WTC11 (cell line): Measurements from ENCODE around the gene FKBP10. TPM values are rescaled to one million over a fixed set of nuclear protein-coding genes. Genes with fewer than 3 reads are reported as not detected.
A peak's percentile ranks its signal among the peaks of the same experiment; 100 is the strongest.

Experiments used
- ATAC-seq: fragments of 200-7000 bp; cut with Tn5 transposase; 2 replicates; pipeline ENCODE4 v1.10.0; 2021; ENCODE audit warnings: mild to moderate bottlenecking, moderate library complexity
- CTCF ChIA-PET: fragments of 300-600 bp; sonication (Branson Sonifier 250); formaldehyde crosslinking; loops from one replicate; lab custom pipeline; 2021; ENCODE audit warnings: antibody characterized with exemption; lab: Charles Lee
- POLR2A ChIA-PET: fragments of 350-600 bp; sonication (Branson Sonifier 250); formaldehyde crosslinking; loops from one replicate; lab custom pipeline; 2021; ENCODE audit warnings: antibody characterized with exemption; lab: Charles Lee
- DNase-seq: peaks from one replicate; pipeline ENCODE4 v3.0.0; 2021; ENCODE audit warnings: low spot score
- H3K27ac Mint-ChIP-seq: 2 replicates; pipeline ENCODE4 v1.8.0; 2021; ENCODE audit warnings: mixed read lengths
- H3K27me3 Mint-ChIP-seq: 2 replicates; pipeline ENCODE4 v1.8.0; 2021; ENCODE audit warnings: low read depth, mild to moderate bottlenecking, moderate library complexity, mixed read lengths
- H3K36me3 Mint-ChIP-seq: 2 replicates; pipeline ENCODE4 v1.8.0; 2021; ENCODE audit warnings: mixed read lengths
- H3K4me1 Mint-ChIP-seq: 2 replicates; pipeline ENCODE4 v1.8.0; 2022; ENCODE audit warnings: mixed read lengths
- H3K4me3 Mint-ChIP-seq: 2 replicates; pipeline ENCODE4 v1.8.0; 2021; ENCODE audit warnings: mild to moderate bottlenecking, moderate library complexity, mixed read lengths
- H3K9me3 Mint-ChIP-seq: 2 replicates; pipeline ENCODE4 v1.8.0; 2021; ENCODE audit warnings: mixed read lengths
- EMX1 ChIP-seq: fragments of 250-450 bp; sonication (Bioruptor Pico); IDR thresholded peaks from 2 replicates; pipeline ENCODE4 v1.8.0; 2021; ENCODE audit warnings: mild to moderate bottlenecking
- FOXJ3 ChIP-seq: sonication (generic); formaldehyde crosslinking; IDR thresholded peaks from 2 replicates; pipeline ENCODE4 v1.9.0; 2021; ENCODE audit warnings: missing genetic modification reagents, mild to moderate bottlenecking, borderline replicate concordance
- FOXK1 ChIP-seq: sonication (generic); formaldehyde crosslinking; IDR thresholded peaks from 2 replicates; pipeline ENCODE4 v1.8.0; 2022; ENCODE audit warnings: mild to moderate bottlenecking, moderate library complexity, missing genetic modification reagents
- GABPB1 ChIP-seq: sonication (generic); formaldehyde crosslinking; IDR thresholded peaks from 2 replicates; pipeline ENCODE4 v1.8.1; 2023; ENCODE audit warnings: mild to moderate bottlenecking, missing genetic modification reagents
- HMGA2 ChIP-seq: fragments of 250-450 bp; sonication (Bioruptor Pico); IDR thresholded peaks from 2 replicates; pipeline ENCODE4 v1.4.0; 2021; ENCODE audit warnings: mild to moderate bottlenecking, moderate library complexity
- MYBL2 ChIP-seq: sonication (generic); formaldehyde crosslinking; IDR thresholded peaks from 2 replicates; pipeline ENCODE4 v1.8.1; 2023; ENCODE audit warnings: mild to moderate bottlenecking, moderate library complexity, missing genetic modification reagents
- NR3C1 ChIP-seq: sonication (generic); formaldehyde crosslinking; conservative IDR thresholded peaks from 2 replicates; pipeline ENCODE4 v1.8.1; 2023; ENCODE audit warnings: low read depth, mild to moderate bottlenecking, missing genetic modification reagents
- OVOL2 ChIP-seq: fragments of 250-450 bp; sonication (Bioruptor Pico); IDR thresholded peaks from 2 replicates; pipeline ENCODE4 v1.9.0; 2021; ENCODE audit warnings: mild to moderate bottlenecking, borderline replicate concordance
- PRRX2 ChIP-seq: fragments of 250-450 bp; sonication (Bioruptor Pico); IDR thresholded peaks from 2 replicates; pipeline ENCODE4 v1.8.0; 2021; ENCODE audit warnings: mild to moderate bottlenecking
- SMAD4 ChIP-seq: sonication (generic); formaldehyde crosslinking; IDR thresholded peaks from 2 replicates; pipeline ENCODE4 v1.8.0; 2022; ENCODE audit warnings: mild to moderate bottlenecking, missing genetic modification reagents
- SP1 ChIP-seq: sonication (generic); formaldehyde crosslinking; conservative IDR thresholded peaks from 2 replicates; pipeline ENCODE4 v1.8.1; 2022; ENCODE audit warnings: missing genetic modification reagents
- TP53 ChIP-seq: sonication (generic); formaldehyde crosslinking; IDR thresholded peaks from 2 replicates; pipeline ENCODE4 v1.8.1; 2023; ENCODE audit warnings: mild to moderate bottlenecking, missing genetic modification reagents
- ZNF121 ChIP-seq: sonication (generic); formaldehyde crosslinking; IDR thresholded peaks from 2 replicates; pipeline ENCODE4 v1.8.0; 2023; ENCODE audit warnings: missing genetic modification reagents
- ZNF416 ChIP-seq: fragments of 250-450 bp; sonication (Bioruptor Pico); IDR thresholded peaks from 2 replicates; pipeline ENCODE4 v1.9.0; 2021; ENCODE audit warnings: mild to moderate bottlenecking, inconsistent platforms
- total RNA-seq: library from RNA; stranded (reverse); gene quantifications from 3 replicates; pipeline ENCODE4 v1.2.3, GENCODE V29; 2021
- TF ChIP-seq, protein P1 (sequence below): sonication (generic); formaldehyde crosslinking; IDR thresholded peaks from 2 replicates; pipeline ENCODE4 v1.8.1; 2022; ENCODE audit warnings: low read depth, missing genetic modification reagents, borderline replicate concordance
- TF ChIP-seq, protein P2 (sequence below): fragments of 250-450 bp; sonication (Bioruptor Pico); IDR thresholded peaks from 2 replicates; pipeline ENCODE4 v1.9.0; 2021; ENCODE audit warnings: mild to moderate bottlenecking, borderline replicate concordance
- TF ChIP-seq, protein P3 (sequence below): fragments of 200-600 bp; IDR thresholded peaks from 2 replicates; pipeline ENCODE4 v1.8.0; 2022; ENCODE audit warnings: antibody characterized with exemption
- TF ChIP-seq, protein P4 (sequence below): sonication (generic); formaldehyde crosslinking; IDR thresholded peaks from 2 replicates; pipeline ENCODE4 v1.8.1; 2022; ENCODE audit warnings: mild to moderate bottlenecking, missing genetic modification reagents, moderate library complexity, borderline replicate concordance
- TF ChIP-seq, protein P5 (sequence below): sonication (generic); formaldehyde crosslinking; IDR thresholded peaks from 2 replicates; pipeline ENCODE4 v1.8.0; 2023; ENCODE audit warnings: mild to moderate bottlenecking, missing genetic modification reagents
- TF ChIP-seq, protein P6 (sequence below): sonication (generic); formaldehyde crosslinking; IDR thresholded peaks from 2 replicates; pipeline ENCODE4 v1.8.0; 2022; ENCODE audit warnings: mild to moderate bottlenecking, missing genetic modification reagents

The FKBP10 gene
- total RNA-seq, 1 experiment from 2014 or later, result 243 TPM

DNA sequence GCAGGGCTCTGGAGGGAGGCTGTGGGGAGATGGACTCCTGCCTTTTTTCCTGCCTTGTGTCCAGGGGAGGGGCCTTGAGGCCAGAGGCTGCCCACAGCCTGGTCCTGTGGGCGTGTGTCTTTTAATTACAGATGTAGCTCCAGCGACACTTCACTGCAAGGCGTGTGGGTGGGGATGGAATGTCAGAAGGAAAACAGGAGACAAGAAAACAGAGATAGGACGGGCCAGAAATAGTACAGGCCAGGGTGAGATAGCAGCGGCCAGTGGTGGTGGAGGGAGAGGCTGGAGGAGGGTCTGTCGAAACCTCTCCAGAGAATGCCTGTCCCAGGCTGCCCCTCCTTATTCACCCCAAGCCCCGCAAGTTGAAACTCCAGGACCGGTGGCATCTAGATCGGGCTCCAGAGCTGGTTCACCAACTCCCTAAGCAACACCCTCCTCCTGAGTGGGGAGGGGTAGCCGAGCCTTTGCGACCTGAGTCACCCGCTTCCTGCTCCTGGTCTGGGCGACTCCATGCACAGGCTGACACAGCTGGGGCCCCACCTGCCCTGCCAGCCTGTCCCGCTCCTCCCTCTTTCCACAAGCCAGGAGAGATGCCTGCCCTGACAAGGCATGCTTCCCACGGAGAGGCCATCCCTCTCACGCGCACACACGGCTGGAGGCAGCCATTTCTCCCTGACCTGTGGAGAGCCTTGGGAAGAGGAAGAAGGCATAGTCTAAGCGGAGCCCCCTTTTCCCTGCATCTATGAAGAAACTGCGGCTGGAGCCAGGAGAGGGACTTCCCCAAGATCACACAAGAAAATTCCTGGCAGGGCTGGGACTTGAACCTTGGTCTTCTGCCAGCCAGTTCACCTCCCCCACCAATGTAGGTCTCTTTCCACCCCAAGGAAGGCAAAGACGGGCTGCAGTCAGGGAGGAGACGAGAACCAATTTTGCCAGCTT is 19.7 kb upstream of the FKBP10 start (continued):
- no peak for TF ChIP-seq NR3C1 (CRISPR knock-in tag)
- TF ChIP-seq, protein P1, sequence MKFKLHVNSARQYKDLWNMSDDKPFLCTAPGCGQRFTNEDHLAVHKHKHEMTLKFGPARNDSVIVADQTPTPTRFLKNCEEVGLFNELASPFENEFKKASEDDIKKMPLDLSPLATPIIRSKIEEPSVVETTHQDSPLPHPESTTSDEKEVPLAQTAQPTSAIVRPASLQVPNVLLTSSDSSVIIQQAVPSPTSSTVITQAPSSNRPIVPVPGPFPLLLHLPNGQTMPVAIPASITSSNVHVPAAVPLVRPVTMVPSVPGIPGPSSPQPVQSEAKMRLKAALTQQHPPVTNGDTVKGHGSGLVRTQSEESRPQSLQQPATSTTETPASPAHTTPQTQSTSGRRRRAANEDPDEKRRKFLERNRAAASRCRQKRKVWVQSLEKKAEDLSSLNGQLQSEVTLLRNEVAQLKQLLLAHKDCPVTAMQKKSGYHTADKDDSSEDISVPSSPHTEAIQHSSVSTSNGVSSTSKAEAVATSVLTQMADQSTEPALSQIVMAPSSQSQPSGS, result no peak
- TF ChIP-seq EMX1, result no peak
- no peak for TF ChIP-seq FOXK1 (CRISPR knock-in tag)
- 0 out of 2 replicates have a peak, but pooled peaks have one; percentile 15 for TF ChIP-seq SP1 (CRISPR knock-in tag)

DNA sequence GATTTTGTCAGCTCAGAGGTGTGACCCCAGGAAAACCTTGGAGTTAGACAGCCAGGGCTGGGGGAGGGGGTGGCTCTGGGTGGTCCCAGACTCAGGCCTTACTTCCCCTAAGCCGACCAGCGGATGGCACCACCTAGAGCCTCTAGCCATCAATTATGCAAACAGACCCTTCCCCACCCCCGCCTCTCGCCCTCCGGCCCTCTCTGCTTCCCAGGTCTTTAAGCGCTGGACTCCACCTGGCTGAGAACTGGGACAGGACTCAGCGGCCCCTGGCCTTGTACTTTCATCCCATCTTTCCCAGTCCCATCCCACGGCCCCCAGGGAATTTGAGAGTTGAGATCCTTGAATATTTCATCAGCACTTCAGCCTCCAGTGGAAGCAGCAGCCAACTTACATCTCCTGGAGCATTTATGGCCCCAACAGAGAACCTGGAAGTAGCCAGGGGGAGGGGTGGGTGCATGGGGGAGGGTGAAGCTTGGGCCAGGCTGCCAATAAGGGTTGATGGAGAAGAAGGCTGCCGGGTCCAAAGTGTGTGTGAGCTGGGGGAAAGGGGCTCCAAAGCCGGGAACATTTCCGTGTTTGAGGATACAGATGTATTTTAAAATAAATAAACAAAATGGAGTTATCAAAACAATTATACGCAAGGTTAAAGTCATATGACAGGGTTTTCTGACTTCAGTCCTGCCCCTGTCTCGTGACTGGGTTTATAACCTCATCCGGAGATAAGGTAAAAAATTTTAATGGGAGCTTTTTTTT is 18.8 kb upstream of the FKBP10 start:
- ChIA-PET CTCF (interaction anchor here (0.7 to 10.1 kb wide), 8 partner anchors 8 to 98 kb away, joined by 3 to 252 read pairs (median 4); partner anchors contain the start of genes JUP and KLHL11), POLR2A (interaction anchor here (0.5 to 9.9 kb wide), 6 partner anchors 9 to 629 kb away, joined by 3 to 142 read pairs (median 4); partner anchors contain the start of genes CAVIN1 and JUP)
- H3K4me3 Mint-ChIP-seq, result peak overlapping the region; percentile 60
- H3K9me3 Mint-ChIP-seq, result no peaks in the 10 kb centered on the region
- ATAC-seq, result peak; percentile 85
- H3K27ac Mint-ChIP-seq, result no peak overlapping the region
- DNase-seq, result peak; percentile 83
- H3K4me1 Mint-ChIP-seq, result peaks cover 35% of the 10 kb centered on the region
- H3K36me3 Mint-ChIP-seq, result no peaks in the 10 kb centered on the region
- TF ChIP-seq GABPB1 (CRISPR knock-in tag) (peak; percentile 76), TP53 (CRISPR knock-in tag) (no peak), MYBL2 (CRISPR knock-in tag) (no peak), ZNF121 (CRISPR knock-in tag) (no peak), SMAD4 (CRISPR knock-in tag) (0 out of 2 replicates have a peak, but pooled peaks have one; percentile 12), HMGA2 (CRISPR knock-in tag) (no peak), ZNF416 (CRISPR knock-in tag) (no peak), FOXK1 (CRISPR knock-in tag) (0 out of 2 replicates have a peak, but pooled peaks have one; percentile 23), OVOL2 (CRISPR knock-in tag) (no peak), FOXJ3 (no peak), PRRX2 (CRISPR knock-in tag) (no peak)
- TF ChIP-seq, protein P2, sequence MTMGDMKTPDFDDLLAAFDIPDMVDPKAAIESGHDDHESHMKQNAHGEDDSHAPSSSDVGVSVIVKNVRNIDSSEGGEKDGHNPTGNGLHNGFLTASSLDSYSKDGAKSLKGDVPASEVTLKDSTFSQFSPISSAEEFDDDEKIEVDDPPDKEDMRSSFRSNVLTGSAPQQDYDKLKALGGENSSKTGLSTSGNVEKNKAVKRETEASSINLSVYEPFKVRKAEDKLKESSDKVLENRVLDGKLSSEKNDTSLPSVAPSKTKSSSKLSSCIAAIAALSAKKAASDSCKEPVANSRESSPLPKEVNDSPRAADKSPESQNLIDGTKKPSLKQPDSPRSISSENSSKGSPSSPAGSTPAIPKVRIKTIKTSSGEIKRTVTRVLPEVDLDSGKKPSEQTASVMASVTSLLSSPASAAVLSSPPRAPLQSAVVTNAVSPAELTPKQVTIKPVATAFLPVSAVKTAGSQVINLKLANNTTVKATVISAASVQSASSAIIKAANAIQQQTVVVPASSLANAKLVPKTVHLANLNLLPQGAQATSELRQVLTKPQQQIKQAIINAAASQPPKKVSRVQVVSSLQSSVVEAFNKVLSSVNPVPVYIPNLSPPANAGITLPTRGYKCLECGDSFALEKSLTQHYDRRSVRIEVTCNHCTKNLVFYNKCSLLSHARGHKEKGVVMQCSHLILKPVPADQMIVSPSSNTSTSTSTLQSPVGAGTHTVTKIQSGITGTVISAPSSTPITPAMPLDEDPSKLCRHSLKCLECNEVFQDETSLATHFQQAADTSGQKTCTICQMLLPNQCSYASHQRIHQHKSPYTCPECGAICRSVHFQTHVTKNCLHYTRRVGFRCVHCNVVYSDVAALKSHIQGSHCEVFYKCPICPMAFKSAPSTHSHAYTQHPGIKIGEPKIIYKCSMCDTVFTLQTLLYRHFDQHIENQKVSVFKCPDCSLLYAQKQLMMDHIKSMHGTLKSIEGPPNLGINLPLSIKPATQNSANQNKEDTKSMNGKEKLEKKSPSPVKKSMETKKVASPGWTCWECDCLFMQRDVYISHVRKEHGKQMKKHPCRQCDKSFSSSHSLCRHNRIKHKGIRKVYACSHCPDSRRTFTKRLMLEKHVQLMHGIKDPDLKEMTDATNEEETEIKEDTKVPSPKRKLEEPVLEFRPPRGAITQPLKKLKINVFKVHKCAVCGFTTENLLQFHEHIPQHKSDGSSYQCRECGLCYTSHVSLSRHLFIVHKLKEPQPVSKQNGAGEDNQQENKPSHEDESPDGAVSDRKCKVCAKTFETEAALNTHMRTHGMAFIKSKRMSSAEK (CRISPR knock-in tag), result no peak
- TF ChIP-seq, protein P3, sequence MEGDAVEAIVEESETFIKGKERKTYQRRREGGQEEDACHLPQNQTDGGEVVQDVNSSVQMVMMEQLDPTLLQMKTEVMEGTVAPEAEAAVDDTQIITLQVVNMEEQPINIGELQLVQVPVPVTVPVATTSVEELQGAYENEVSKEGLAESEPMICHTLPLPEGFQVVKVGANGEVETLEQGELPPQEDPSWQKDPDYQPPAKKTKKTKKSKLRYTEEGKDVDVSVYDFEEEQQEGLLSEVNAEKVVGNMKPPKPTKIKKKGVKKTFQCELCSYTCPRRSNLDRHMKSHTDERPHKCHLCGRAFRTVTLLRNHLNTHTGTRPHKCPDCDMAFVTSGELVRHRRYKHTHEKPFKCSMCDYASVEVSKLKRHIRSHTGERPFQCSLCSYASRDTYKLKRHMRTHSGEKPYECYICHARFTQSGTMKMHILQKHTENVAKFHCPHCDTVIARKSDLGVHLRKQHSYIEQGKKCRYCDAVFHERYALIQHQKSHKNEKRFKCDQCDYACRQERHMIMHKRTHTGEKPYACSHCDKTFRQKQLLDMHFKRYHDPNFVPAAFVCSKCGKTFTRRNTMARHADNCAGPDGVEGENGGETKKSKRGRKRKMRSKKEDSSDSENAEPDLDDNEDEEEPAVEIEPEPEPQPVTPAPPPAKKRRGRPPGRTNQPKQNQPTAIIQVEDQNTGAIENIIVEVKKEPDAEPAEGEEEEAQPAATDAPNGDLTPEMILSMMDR, result no peak
- TF ChIP-seq, protein P4, sequence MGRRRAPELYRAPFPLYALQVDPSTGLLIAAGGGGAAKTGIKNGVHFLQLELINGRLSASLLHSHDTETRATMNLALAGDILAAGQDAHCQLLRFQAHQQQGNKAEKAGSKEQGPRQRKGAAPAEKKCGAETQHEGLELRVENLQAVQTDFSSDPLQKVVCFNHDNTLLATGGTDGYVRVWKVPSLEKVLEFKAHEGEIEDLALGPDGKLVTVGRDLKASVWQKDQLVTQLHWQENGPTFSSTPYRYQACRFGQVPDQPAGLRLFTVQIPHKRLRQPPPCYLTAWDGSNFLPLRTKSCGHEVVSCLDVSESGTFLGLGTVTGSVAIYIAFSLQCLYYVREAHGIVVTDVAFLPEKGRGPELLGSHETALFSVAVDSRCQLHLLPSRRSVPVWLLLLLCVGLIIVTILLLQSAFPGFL (CRISPR knock-in tag), result no peak
- TF ChIP-seq, protein P5, sequence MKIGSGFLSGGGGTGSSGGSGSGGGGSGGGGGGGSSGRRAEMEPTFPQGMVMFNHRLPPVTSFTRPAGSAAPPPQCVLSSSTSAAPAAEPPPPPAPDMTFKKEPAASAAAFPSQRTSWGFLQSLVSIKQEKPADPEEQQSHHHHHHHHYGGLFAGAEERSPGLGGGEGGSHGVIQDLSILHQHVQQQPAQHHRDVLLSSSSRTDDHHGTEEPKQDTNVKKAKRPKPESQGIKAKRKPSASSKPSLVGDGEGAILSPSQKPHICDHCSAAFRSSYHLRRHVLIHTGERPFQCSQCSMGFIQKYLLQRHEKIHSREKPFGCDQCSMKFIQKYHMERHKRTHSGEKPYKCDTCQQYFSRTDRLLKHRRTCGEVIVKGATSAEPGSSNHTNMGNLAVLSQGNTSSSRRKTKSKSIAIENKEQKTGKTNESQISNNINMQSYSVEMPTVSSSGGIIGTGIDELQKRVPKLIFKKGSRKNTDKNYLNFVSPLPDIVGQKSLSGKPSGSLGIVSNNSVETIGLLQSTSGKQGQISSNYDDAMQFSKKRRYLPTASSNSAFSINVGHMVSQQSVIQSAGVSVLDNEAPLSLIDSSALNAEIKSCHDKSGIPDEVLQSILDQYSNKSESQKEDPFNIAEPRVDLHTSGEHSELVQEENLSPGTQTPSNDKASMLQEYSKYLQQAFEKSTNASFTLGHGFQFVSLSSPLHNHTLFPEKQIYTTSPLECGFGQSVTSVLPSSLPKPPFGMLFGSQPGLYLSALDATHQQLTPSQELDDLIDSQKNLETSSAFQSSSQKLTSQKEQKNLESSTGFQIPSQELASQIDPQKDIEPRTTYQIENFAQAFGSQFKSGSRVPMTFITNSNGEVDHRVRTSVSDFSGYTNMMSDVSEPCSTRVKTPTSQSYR (CRISPR knock-in tag), result peak; percentile 89
- TF ChIP-seq, protein P6, sequence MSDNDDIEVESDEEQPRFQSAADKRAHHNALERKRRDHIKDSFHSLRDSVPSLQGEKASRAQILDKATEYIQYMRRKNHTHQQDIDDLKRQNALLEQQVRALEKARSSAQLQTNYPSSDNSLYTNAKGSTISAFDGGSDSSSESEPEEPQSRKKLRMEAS (CRISPR knock-in tag), result peak; percentile 28; the same call in 1 of the 2 replicates
- H3K27me3 Mint-ChIP-seq, result peaks cover 46% of the 10 kb centered on the region
